SK-N-SH treated with all-trans-retinoic acid at 6 μM for 48 hours (cell line): ENCODE measurements around the gene TMPRSS6.

Experiments
- ARNTL ChIP-seq: fragments of 450-650 bp; formaldehyde crosslinking; IDR thresholded peaks from 2 replicates; pipeline ENCODE4 v1.5.0; 2020; ENCODE audit warnings: low read depth, mild to moderate bottlenecking, moderate library complexity, borderline replicate concordance
- ISL1 ChIP-seq: fragments of 250-450 bp; sonication (Bioruptor Pico); IDR thresholded peaks from 2 replicates; pipeline ENCODE4 v2.1.2; 2022; ENCODE audit warnings: mild to moderate bottlenecking, moderate library complexity
- PPARA ChIP-seq: fragments of 250-450 bp; sonication (Bioruptor Pico); IDR thresholded peaks from 2 replicates; pipeline ENCODE4 v1.5.0; 2020; ENCODE audit warnings: mild to moderate bottlenecking, borderline replicate concordance
- RARB ChIP-seq: fragments of 250-450 bp; sonication (Bioruptor Pico); IDR thresholded peaks from 2 replicates; pipeline ENCODE4 v1.8.0; 2021; ENCODE audit warnings: mild to moderate bottlenecking, moderate library complexity
- TSHZ2 ChIP-seq: fragments of 250-450 bp; sonication (Bioruptor Pico); IDR thresholded peaks from 2 replicates; pipeline ENCODE4 v1.5.0; 2020; ENCODE audit warnings: mild to moderate bottlenecking, moderate library complexity
- ZC3H10 ChIP-seq: fragments of 250-450 bp; sonication (Bioruptor Pico); IDR thresholded peaks from 2 replicates; pipeline ENCODE4 v1.5.1; 2021; ENCODE audit warnings: mild to moderate bottlenecking, moderate library complexity
- ZFP30 ChIP-seq: fragments of 450-650 bp; formaldehyde crosslinking; IDR thresholded peaks from 2 replicates; pipeline ENCODE4 v1.5.0; 2022; ENCODE audit warnings: mild to moderate bottlenecking, moderate library complexity
- ZNF565 ChIP-seq: fragments of 450-650 bp; formaldehyde crosslinking; conservative IDR thresholded peaks from 2 replicates; pipeline ENCODE4 v1.5.0; 2020; ENCODE audit warnings: low read depth, mild to moderate bottlenecking, moderate library complexity
- ZNF8 ChIP-seq: fragments of 450-650 bp; formaldehyde crosslinking; IDR thresholded peaks from 2 replicates; pipeline ENCODE4 v1.5.0; 2020; ENCODE audit warnings: mild to moderate bottlenecking, moderate library complexity
- TF ChIP-seq, protein P1 (sequence below): fragments of 250-450 bp; sonication (Bioruptor Pico); IDR thresholded peaks from 2 replicates; pipeline ENCODE4 v1.5.1; 2021; ENCODE audit warnings: mild to moderate bottlenecking, moderate library complexity
- TF ChIP-seq, protein P2 (sequence below): fragments of 250-450 bp; sonication (Bioruptor Pico); IDR thresholded peaks from 2 replicates; pipeline ENCODE4 v1.8.0; 2021; ENCODE audit warnings: low read depth, mild to moderate bottlenecking, moderate library complexity, borderline replicate concordance
- TF ChIP-seq, protein P3 (sequence below): fragments of 250-450 bp; sonication (Bioruptor Pico); IDR thresholded peaks from 2 replicates; pipeline ENCODE4 v1.8.0; 2020; ENCODE audit warnings: mild to moderate bottlenecking, moderate library complexity, borderline replicate concordance

DNA sequence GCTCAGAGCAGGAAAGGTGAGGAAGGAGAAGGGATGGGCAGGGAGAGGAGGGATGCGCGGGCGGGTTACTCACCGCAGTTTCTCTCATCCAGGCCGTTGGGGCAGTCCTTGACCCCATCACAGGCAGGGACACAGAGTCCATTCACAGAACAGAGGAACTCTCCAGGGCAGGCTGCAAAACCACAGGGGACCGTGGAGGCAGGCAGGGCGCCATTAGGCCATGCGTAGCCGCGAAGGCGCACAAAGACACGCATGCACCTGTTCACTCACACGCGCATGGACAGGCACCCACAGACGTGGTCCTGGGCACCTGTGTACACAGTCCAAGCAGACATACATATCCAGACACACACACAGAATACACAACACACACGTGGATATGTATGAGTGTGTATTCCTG, 35.0 kb downstream of the TMPRSS6 start:
- TF ChIP-seq, protein P1, sequence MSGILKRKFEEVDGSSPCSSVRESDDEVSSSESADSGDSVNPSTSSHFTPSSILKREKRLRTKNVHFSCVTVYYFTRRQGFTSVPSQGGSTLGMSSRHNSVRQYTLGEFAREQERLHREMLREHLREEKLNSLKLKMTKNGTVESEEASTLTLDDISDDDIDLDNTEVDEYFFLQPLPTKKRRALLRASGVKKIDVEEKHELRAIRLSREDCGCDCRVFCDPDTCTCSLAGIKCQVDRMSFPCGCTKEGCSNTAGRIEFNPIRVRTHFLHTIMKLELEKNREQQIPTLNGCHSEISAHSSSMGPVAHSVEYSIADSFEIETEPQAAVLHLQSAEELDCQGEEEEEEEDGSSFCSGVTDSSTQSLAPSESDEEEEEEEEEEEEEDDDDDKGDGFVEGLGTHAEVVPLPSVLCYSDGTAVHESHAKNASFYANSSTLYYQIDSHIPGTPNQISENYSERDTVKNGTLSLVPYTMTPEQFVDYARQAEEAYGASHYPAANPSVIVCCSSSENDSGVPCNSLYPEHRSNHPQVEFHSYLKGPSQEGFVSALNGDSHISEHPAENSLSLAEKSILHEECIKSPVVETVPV (CRISPR knock-in tag), result no peak
- TF ChIP-seq RARB (no peak), ARNTL (CRISPR knock-in tag) (no peak), ZNF8 (CRISPR knock-in tag) (no peak), PPARA (no peak), TSHZ2 (CRISPR knock-in tag) (no peak), ISL1 (CRISPR knock-in tag) (no peak), ZC3H10 (CRISPR knock-in tag) (no peak), ZNF565 (no peak), ZFP30 (no peak)
- TF ChIP-seq, protein P2, sequence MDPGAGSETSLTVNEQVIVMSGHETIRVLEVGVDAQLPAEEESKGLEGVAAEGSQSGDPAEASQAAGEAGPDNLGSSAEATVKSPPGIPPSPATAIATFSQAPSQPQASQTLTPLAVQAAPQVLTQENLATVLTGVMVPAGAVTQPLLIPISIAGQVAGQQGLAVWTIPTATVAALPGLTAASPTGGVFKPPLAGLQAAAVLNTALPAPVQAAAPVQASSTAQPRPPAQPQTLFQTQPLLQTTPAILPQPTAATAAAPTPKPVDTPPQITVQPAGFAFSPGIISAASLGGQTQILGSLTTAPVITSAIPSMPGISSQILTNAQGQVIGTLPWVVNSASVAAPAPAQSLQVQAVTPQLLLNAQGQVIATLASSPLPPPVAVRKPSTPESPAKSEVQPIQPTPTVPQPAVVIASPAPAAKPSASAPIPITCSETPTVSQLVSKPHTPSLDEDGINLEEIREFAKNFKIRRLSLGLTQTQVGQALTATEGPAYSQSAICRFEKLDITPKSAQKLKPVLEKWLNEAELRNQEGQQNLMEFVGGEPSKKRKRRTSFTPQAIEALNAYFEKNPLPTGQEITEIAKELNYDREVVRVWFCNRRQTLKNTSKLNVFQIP (CRISPR knock-in tag), result no peak
- TF ChIP-seq, protein P3, sequence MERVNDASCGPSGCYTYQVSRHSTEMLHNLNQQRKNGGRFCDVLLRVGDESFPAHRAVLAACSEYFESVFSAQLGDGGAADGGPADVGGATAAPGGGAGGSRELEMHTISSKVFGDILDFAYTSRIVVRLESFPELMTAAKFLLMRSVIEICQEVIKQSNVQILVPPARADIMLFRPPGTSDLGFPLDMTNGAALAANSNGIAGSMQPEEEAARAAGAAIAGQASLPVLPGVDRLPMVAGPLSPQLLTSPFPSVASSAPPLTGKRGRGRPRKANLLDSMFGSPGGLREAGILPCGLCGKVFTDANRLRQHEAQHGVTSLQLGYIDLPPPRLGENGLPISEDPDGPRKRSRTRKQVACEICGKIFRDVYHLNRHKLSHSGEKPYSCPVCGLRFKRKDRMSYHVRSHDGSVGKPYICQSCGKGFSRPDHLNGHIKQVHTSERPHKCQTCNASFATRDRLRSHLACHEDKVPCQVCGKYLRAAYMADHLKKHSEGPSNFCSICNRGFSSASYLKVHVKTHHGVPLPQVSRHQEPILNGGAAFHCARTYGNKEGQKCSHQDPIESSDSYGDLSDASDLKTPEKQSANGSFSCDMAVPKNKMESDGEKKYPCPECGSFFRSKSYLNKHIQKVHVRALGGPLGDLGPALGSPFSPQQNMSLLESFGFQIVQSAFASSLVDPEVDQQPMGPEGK, result no peak
